GM12892 (cell line): ENCODE results near the gene PTRH1.

Experiments
- DNase-seq: peaks from one replicate; pipeline ENCODE4 v3.0.0; 2011; ENCODE audit not compliant: insufficient read length
- FAIRE-seq: peaks from 2 replicates; lab custom pipeline; 2011; peaks lifted over from hg19 to GRCh38; lab: Jason Lieb, UNC
- POLR2A ChIP-seq: IDR thresholded peaks from 2 replicates; pipeline ENCODE4 v1.6.1; 2011; ENCODE audit warnings: low read depth, low read length, control low read depth
- POLR2AphosphoS5 ChIP-seq: IDR thresholded peaks from 2 replicates; pipeline ENCODE4 v1.6.1; 2011; ENCODE audit warnings: low read depth, low read length, control low read depth
- TAF1 ChIP-seq: IDR thresholded peaks from 2 replicates; pipeline ENCODE4 v1.6.1; 2011; ENCODE audit warnings: low read depth, mild to moderate bottlenecking, control low read depth, low read length, borderline replicate concordance

The PTRH1 gene

GRCh38 chr9:127686461-127687393 lies 28.7 kb downstream of the PTRH1 start:
- no peak for TF ChIP-seq POLR2AphosphoS5
- TF ChIP-seq POLR2A = no peak
- no peak for TF ChIP-seq TAF1
- DNase-seq = no peak
- FAIRE-seq = no peak

GRCh38 chr9:127684576-127684975 lies 30.9 kb downstream of the PTRH1 start:
- no peak for TF ChIP-seq TAF1
- no peak for TF ChIP-seq POLR2AphosphoS5
- no peak for TF ChIP-seq POLR2A
- DNase-seq = no peak

GRCh38 chr9:127683723-127684122 lies 31.7 kb downstream of the PTRH1 start:
- no peak for TF ChIP-seq POLR2AphosphoS5
- no peak for TF ChIP-seq TAF1
- TF ChIP-seq POLR2A = no peak
- FAIRE-seq (no peak), DNase-seq (no peak)

More at GRCh38 chr9:127684576-127684975, 30.9 kb downstream of the PTRH1 start:
- FAIRE-seq = no peak

GRCh38 chr9:127682351-127683136 lies 32.9 kb downstream of the PTRH1 start:
- TF ChIP-seq POLR2AphosphoS5 = no peak
- no peak for TF ChIP-seq POLR2A
- no peak for TF ChIP-seq TAF1
- DNase-seq (no peak), FAIRE-seq (no peak)

GRCh38 chr9:127680846-127681245 lies 34.6 kb downstream of the PTRH1 start:
- DNase-seq = no peak
- TF ChIP-seq TAF1 (no peak), POLR2AphosphoS5 (no peak), POLR2A (no peak)
- FAIRE-seq = no peak

- DNase-seq = no peak
- no peak for FAIRE-seq
- TF ChIP-seq POLR2A = no peak
- no peak for TF ChIP-seq TAF1
- no peak for TF ChIP-seq POLR2AphosphoS5
These were observed 35.2 kb downstream of the PTRH1 start for GRCh38 chr9:127680226-127680625.

- TF ChIP-seq TAF1 (no peak), POLR2AphosphoS5 (no peak), POLR2A (no peak)
- DNase-seq (no peak), FAIRE-seq (no peak)
These were observed 36.0 kb downstream of the PTRH1 start for GRCh38 chr9:127679506-127679905.

- no peak for DNase-seq
- no peak for TF ChIP-seq POLR2A
- no peak for TF ChIP-seq TAF1
- no peak for TF ChIP-seq POLR2AphosphoS5
- FAIRE-seq = no peak
These were observed 38.8 kb downstream of the PTRH1 start for GRCh38 chr9:127676638-127677037.

GRCh38 chr9:127673234-127673633 lies 42.2 kb downstream of the PTRH1 start:
- no peak for FAIRE-seq

GRCh38 chr9:127667906-127668305 lies 47.6 kb downstream of the PTRH1 start:
- TF ChIP-seq POLR2AphosphoS5 (no peak), POLR2A (no peak), TAF1 (no peak)
- DNase-seq = no peak
- FAIRE-seq = no peak

More at GRCh38 chr9:127673234-127673633, 42.2 kb downstream of the PTRH1 start:
- no peak for DNase-seq
- TF ChIP-seq POLR2AphosphoS5 (no peak), TAF1 (no peak), POLR2A (no peak)

- FAIRE-seq (no peak), DNase-seq (no peak)
- TF ChIP-seq POLR2AphosphoS5 (no peak), POLR2A (no peak), TAF1 (no peak)
These were observed 48.2 kb downstream of the PTRH1 start for GRCh38 chr9:127667127-127667844.
